Measurements from ENCODE around the gene TMEM72. TPM values are rescaled to one million over a fixed set of nuclear protein-coding genes. Genes with fewer than 3 reads are reported as not detected.
A peak's percentile ranks its signal among the peaks of the same experiment; 100 is the strongest.

Gene TMEM72
- total and polyA plus RNA-seq, 2 of the 13 experiments (the other 11 are each of a cell fraction or from before 2014, with no cell fraction given), result 0.04 TPM; not detected in 1

DNA sequence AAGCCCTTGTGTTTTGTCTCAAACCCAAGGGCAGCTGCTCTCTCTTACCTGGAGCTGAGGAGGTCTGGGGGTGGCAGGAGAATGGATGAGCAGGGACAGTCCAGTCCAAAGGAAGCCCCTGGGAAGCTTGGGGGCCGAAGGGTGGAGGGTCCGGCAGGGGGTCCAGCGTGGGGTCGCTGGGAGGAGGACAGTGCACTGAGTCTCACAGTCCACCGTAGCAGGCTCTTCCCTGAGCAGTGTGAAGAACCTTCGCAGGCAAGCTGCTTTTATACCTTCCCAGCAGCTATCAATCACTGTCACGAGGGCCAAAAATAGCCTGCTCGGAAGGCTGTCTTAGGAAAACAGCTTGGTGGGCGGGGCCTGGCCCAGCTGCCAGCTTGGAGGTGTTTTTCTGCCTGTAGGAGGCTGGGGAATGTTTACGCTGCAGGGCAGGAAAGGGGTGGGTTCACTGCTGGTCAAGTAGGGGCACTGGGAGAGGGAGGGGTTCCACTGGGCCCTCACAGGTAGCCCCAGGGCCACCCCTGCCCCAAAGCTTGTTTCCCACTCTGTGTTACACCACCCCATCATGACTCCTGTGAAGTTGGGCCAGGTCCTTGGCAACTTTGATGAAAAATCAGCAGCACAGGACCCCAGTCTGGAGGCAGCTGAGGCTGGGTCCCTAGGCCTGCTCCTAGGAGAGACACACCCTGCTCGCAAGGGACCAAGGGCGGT lies 67.6 kb downstream of the TMEM72 start, which contains the start of gene DEPP1:
TSS of gene DEPP1 (minus strand) at position 240 of the 711 bp plus-strand sequence. CDS start 779 bp downstream, outside the sequence.
- Histone ChIP-seq H3K4me3 (replicated peaks in 1 of 3; ENCODE audit: insufficient read depth in 1 of 3, low read depth in 2 of 3, low read length in 3 of 3) (peak within 1 kb of the TSS; percentile 64 to 89 (median 78)), H4K20me1 (ENCODE audit: insufficient read depth, low read length) (peaks cover 40% of the 10 kb centered on the region), H3K4me1 (ENCODE audit: insufficient read depth, low read length) (peaks cover 77% of the 10 kb centered on the region), H3K27me3 (ENCODE audit: control insufficient read depth in 1 of 2, insufficient read depth in 2 of 2, low read length in 2 of 2) (no peaks in the 10 kb centered on the region; a peak in 1 of 5 replicates), H3K4me2 (ENCODE audit: low read depth, low read length) (peak within 1 kb of the TSS; percentile 90), H3K9me3 (ENCODE audit: low read length) (no peaks in the 10 kb centered on the region), H2AFZ (ENCODE audit: low read length) (no peak within 1 kb of the TSS), H3K79me2 (ENCODE audit: insufficient read depth, low read length) (peaks cover 33% of the 10 kb centered on the region), H3K36me3 (replicated peaks in 1 of 2; ENCODE audit: control insufficient read depth in 1 of 2, insufficient read depth in 2 of 2, low read length in 2 of 2) (peaks cover 0 to 28% of the 10 kb centered on the region in 2 experiments; a peak in 3 of 5 replicates), H3K9ac (ENCODE audit: insufficient read depth, low read depth, low read length) (peak within 1 kb of the TSS; percentile 95), H3K27ac (ENCODE audit: extremely low read length, insufficient read depth, low read length) (peak within 1 kb of the TSS; percentile 97)
- DNase-seq (ENCODE audit: low spot score) (peak; percentile 95), FAIRE-seq (peak; percentile 95), ATAC-seq (peak; percentile 23)
- POLR2A ChIA-PET, result interaction anchor here (0.9 to 12.6 kb wide), 17 partner anchors 12 to 1570 kb away, joined by 3 to 863 read pairs (median 9); partner anchors contain the start of genes HNRNPF, RASSF4 and ZNF22
- CTCF ChIA-PET (ENCODE audit: low intra/inter-chr PET ratio, low total read pairs), result no interaction called here
- no TSS peak for BruUV-seq (replicated peaks)
- intact Hi-C loops (cut with micrococcal nuclease; ENCODE audit: unreplicated experiment), result no loop called here
- in situ Hi-C loops (cut with HindIII; ENCODE audit: extremely low pct_ligation_motif_present, low pct_unique_long_range_greater_than_20kb), result loop anchor here (5.0 kb wide), 1 partner anchor 46 kb away; no protein-coding TSS in a partner anchor
- 0% methylated on average over 4 of the region's 12 CpGs for WGBS (ENCODE audit: low lambda C conversion rate)
- TF ChIP-seq MIER2 (CRISPR knock-in tag; IDR thresholded peaks at IDR 0.05) (peak; percentile 73; the same call in 1 of the 2 replicates), ZFP62 (CRISPR knock-in tag; IDR thresholded peaks at IDR 0.05) (0 out of 2 replicates have a peak, but pooled peaks have one; percentile 46), ZFP41 (CRISPR knock-in tag; IDR thresholded peaks at IDR 0.05; ENCODE audit: borderline replicate concordance) (peak; percentile 95; the same call in 1 of the 2 replicates), ZNF326 (CRISPR knock-in tag; IDR thresholded peaks at IDR 0.05; ENCODE audit: borderline replicate concordance) (no peak), CHD2 (IDR thresholded peaks at IDR 0.05; ENCODE audit: low read depth, low read length) (no peak), KDM1A (CRISPR knock-in tag; IDR thresholded peaks at IDR 0.05) (no peak), ZNF317 (CRISPR knock-in tag; IDR thresholded peaks at IDR 0.05) (no peak; the same call in 1 of the 2 replicates), U2AF1 (optimal IDR thresholded peaks at IDR 0.05; ENCODE audit: low read depth, low read length) (no peak)
- TF ChIP-seq, protein P1, sequence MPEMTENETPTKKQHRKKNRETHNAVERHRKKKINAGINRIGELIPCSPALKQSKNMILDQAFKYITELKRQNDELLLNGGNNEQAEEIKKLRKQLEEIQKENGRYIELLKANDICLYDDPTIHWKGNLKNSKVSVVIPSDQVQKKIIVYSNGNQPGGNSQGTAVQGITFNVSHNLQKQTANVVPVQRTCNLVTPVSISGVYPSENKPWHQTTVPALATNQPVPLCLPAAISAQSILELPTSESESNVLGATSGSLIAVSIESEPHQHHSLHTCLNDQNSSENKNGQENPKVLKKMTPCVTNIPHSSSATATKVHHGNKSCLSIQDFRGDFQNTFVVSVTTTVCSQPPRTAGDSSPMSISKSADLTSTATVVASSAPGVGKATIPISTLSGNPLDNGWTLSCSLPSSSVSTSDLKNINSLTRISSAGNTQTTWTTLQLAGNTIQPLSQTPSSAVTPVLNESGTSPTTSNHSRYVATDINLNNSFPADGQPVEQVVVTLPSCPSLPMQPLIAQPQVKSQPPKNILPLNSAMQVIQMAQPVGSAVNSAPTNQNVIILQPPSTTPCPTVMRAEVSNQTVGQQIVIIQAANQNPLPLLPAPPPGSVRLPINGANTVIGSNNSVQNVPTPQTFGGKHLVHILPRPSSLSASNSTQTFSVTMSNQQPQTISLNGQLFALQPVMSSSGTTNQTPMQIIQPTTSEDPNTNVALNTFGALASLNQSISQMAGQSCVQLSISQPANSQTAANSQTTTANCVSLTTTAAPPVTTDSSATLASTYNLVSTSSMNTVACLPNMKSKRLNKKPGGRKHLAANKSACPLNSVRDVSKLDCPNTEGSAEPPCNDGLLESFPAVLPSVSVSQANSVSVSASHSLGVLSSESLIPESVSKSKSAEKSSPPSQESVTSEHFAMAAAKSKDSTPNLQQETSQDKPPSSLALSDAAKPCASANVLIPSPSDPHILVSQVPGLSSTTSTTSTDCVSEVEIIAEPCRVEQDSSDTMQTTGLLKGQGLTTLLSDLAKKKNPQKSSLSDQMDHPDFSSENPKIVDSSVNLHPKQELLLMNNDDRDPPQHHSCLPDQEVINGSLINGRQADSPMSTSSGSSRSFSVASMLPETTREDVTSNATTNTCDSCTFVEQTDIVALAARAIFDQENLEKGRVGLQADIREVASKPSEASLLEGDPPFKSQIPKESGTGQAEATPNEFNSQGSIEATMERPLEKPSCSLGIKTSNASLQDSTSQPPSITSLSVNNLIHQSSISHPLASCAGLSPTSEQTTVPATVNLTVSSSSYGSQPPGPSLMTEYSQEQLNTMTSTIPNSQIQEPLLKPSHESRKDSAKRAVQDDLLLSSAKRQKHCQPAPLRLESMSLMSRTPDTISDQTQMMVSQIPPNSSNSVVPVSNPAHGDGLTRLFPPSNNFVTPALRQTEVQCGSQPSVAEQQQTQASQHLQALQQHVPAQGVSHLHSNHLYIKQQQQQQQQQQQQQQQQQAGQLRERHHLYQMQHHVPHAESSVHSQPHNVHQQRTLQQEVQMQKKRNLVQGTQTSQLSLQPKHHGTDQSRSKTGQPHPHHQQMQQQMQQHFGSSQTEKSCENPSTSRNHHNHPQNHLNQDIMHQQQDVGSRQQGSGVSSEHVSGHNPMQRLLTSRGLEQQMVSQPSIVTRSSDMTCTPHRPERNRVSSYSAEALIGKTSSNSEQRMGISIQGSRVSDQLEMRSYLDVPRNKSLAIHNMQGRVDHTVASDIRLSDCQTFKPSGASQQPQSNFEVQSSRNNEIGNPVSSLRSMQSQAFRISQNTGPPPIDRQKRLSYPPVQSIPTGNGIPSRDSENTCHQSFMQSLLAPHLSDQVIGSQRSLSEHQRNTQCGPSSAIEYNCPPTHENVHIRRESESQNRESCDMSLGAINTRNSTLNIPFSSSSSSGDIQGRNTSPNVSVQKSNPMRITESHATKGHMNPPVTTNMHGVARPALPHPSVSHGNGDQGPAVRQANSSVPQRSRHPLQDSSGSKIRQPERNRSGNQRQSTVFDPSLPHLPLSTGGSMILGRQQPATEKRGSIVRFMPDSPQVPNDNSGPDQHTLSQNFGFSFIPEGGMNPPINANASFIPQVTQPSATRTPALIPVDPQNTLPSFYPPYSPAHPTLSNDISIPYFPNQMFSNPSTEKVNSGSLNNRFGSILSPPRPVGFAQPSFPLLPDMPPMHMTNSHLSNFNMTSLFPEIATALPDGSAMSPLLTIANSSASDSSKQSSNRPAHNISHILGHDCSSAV (CRISPR knock-in tag; IDR thresholded peaks at IDR 0.05; ENCODE audit: borderline replicate concordance), result no peak
- TF ChIP-seq, protein P2, sequence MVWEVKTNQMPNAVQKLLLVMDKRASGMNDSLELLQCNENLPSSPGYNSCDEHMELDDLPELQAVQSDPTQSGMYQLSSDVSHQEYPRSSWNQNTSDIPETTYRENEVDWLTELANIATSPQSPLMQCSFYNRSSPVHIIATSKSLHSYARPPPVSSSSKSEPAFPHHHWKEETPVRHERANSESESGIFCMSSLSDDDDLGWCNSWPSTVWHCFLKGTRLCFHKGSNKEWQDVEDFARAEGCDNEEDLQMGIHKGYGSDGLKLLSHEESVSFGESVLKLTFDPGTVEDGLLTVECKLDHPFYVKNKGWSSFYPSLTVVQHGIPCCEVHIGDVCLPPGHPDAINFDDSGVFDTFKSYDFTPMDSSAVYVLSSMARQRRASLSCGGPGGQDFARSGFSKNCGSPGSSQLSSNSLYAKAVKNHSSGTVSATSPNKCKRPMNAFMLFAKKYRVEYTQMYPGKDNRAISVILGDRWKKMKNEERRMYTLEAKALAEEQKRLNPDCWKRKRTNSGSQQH (CRISPR knock-in tag; IDR thresholded peaks at IDR 0.05; ENCODE audit: low read depth), result peak; percentile 83; the same call in 1 of the 2 replicates
- TF ChIP-seq, protein P3, sequence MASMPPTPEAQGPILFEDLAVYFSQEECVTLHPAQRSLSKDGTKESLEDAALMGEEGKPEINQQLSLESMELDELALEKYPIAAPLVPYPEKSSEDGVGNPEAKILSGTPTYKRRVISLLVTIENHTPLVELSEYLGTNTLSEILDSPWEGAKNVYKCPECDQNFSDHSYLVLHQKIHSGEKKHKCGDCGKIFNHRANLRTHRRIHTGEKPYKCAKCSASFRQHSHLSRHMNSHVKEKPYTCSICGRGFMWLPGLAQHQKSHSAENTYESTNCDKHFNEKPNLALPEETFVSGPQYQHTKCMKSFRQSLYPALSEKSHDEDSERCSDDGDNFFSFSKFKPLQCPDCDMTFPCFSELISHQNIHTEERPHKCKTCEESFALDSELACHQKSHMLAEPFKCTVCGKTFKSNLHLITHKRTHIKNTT (CRISPR knock-in tag; IDR thresholded peaks at IDR 0.05), result no peak
